Breast epithelium (tissue), 4 donors: Measurements from ENCODE around the gene SPG7. TPM values are rescaled to one million over a fixed set of nuclear protein-coding genes. Genes with fewer than 3 reads are reported as not detected.

Source experiments
- DNase-seq, 2 donors: peaks; one replicate each; pipeline ENCODE4 v3.0.0-alpha.2; 2019; ENCODE audit warnings: low spot score in 2 of 2
- H3K27ac ChIP-seq, 2 donors: fragments of 200-600 bp; sonication (generic) in 1 of 2; one replicate each; pipeline ENCODE4 v1.5.1; 2016 to 2019; ENCODE audit warnings: mild to moderate bottlenecking in 1 of 2
- H3K27me3 ChIP-seq, 2 donors: fragments of 200-600 bp; sonication (generic) in 1 of 2; one replicate each; pipeline versions ENCODE4 v1.5.1 to v1.6.0; 2017 to 2019; ENCODE audit warnings: control low read depth in 1 of 2, mild to moderate bottlenecking in 1 of 2
- H3K36me3 ChIP-seq: fragments of 200-600 bp; one replicate; pipeline ENCODE4 v1.5.1; 2019
- H3K4me1 ChIP-seq, 2 donors: fragments of 200-600 bp; sonication (generic); one replicate each; pipeline ENCODE4 v1.5.1; 2016 to 2019; ENCODE audit warnings: control low read depth in 1 of 2
- H3K4me3 ChIP-seq, 3 donors: fragments of 200-600 bp; sonication (generic); 1 replicate in 2 of 3; 2 replicates in 1 of 3; pipeline ENCODE4 v1.5.1; 2016 to 2019; ENCODE audit warnings: mild to moderate bottlenecking in 3 of 3, moderate library complexity in 2 of 3
- H3K9me3 ChIP-seq, 2 donors: fragments of 200-600 bp; sonication (generic) in 1 of 2; one replicate each; pipeline ENCODE4 v1.5.1; 2016 to 2019; ENCODE audit warnings: control low read depth in 1 of 2
- CTCF ChIP-seq, 3 donors: fragments of 450-650 bp; IDR thresholded peaks; one replicate each; pipeline ENCODE4 v1.5.1; 2016 to 2017; ENCODE audit warnings: antibody characterized with exemption in 3 of 3, mild to moderate bottlenecking in 3 of 3, moderate library complexity in 3 of 3
- POLR2A ChIP-seq: fragments of 450-650 bp; IDR thresholded peaks from one replicate; pipeline ENCODE4 v1.6.1; 2016; ENCODE audit warnings: antibody characterized with exemption, mild to moderate bottlenecking, moderate library complexity
- POLR2AphosphoS5 ChIP-seq, 3 donors: sonication (generic); formaldehyde crosslinking; IDR thresholded peaks; one replicate each; pipeline ENCODE4 v1.6.1; 2017; ENCODE audit warnings: antibody characterized with exemption in 3 of 3
- intact Hi-C: fragments of 100-400 bp; cut with DNase I; formaldehyde crosslinking; loops from one replicate; pipeline ENCODE4 v1.15.1; 2023; ENCODE audit warnings: low total_unique reads
- total RNA-seq, 3 donors: library from RNA; depleted of rRNA; stranded (reverse); fragments of >200 nt; gene quantifications; one replicate each; pipeline ENCODE4 v1.1.0, GENCODE V29; 2016

Gene SPG7
- total RNA-seq, 3 donors from 2014 or later = 104 to 126 (median 118) TPM

GRCh38 chr16:89506791-89507191, 1.4 kb upstream of the SPG7 start:
- Histone ChIP-seq H3K4me1 (peaks cover 9 to 17% of the 10 kb centered on the region in 2 donors), H3K4me3 (peak overlapping the region; percentile 79 to 94 (median 80)), H3K36me3 (no peaks in the 10 kb centered on the region), H3K9me3 (no peaks in the 10 kb centered on the region), H3K27ac (peak overlapping the region in 1 of 2 donors; percentile 34), H3K27me3 (no peaks in the 10 kb centered on the region)
- TF ChIP-seq POLR2AphosphoS5 (IDR thresholded peaks at IDR 0.05) (no peak), POLR2A (no peak), CTCF (IDR thresholded peaks at IDR 0.05) (no peak)
- DNase-seq = no peak
- intact Hi-C loops = loop anchor here (10.0 kb wide), 1 partner anchor 48 kb away; no protein-coding TSS in a partner anchor

GRCh38 chr16:89507214-89507833, 879 bp upstream of the SPG7 start:
- Histone ChIP-seq H3K27ac (peak overlapping the region; percentile 87 to 93), H3K4me1 (peaks cover 9 to 17% of the 10 kb centered on the region in 2 donors), H3K36me3 (no peaks in the 10 kb centered on the region), H3K9me3 (no peaks in the 10 kb centered on the region), H3K4me3 (peak overlapping the region; percentile 79 to 94 (median 80)), H3K27me3 (no peaks in the 10 kb centered on the region)
- TF ChIP-seq CTCF (IDR thresholded peaks at IDR 0.05) (no peak), POLR2AphosphoS5 (IDR thresholded peaks at IDR 0.05) (no peak), POLR2A (no peak)
- intact Hi-C loops = loop anchor here (10.0 kb wide), 1 partner anchor 47 kb away; no protein-coding TSS in a partner anchor
- no peak for DNase-seq

GRCh38 chr16:89510526-89510925, 2.3 kb downstream of the SPG7 start:
- H3K27me3 ChIP-seq = no peaks in the 10 kb centered on the region
- no peaks in the 10 kb centered on the region for H3K9me3 ChIP-seq
- peaks cover 4% of the 10 kb centered on the region for H3K36me3 ChIP-seq
- intact Hi-C loops = no loop called here
- peaks cover 7 to 16% of the 10 kb centered on the region in 2 donors for H3K4me1 ChIP-seq
- no peak for TF ChIP-seq CTCF (IDR thresholded peaks at IDR 0.05)
- TF ChIP-seq POLR2AphosphoS5 (IDR thresholded peaks at IDR 0.05) = no peak
- TF ChIP-seq POLR2A = no peak
- no peak overlapping the region for H3K27ac ChIP-seq
- DNase-seq = no peak
- no peak overlapping the region for H3K4me3 ChIP-seq

GRCh38 chr16:89511374-89511773, 3.2 kb downstream of the SPG7 start:
- intact Hi-C loops = no loop called here
- no peaks in the 10 kb centered on the region for H3K27me3 ChIP-seq
- H3K27ac ChIP-seq = no peak overlapping the region
- H3K4me1 ChIP-seq = peaks cover 0 to 8% of the 10 kb centered on the region in 2 donors
- DNase-seq = no peak
- no peak for TF ChIP-seq POLR2A
- no peak for TF ChIP-seq POLR2AphosphoS5 (IDR thresholded peaks at IDR 0.05)
- no peak for TF ChIP-seq CTCF (IDR thresholded peaks at IDR 0.05)
- H3K9me3 ChIP-seq = no peaks in the 10 kb centered on the region
- no peak overlapping the region for H3K4me3 ChIP-seq
- H3K36me3 ChIP-seq = peaks cover 4% of the 10 kb centered on the region

- intact Hi-C loops = no loop called here
- peaks cover 0 to 8% of the 10 kb centered on the region in 2 donors for H3K4me1 ChIP-seq
- DNase-seq = no peak
- no peak overlapping the region for H3K27ac ChIP-seq
- no peak for TF ChIP-seq POLR2AphosphoS5 (IDR thresholded peaks at IDR 0.05)
- no peak for TF ChIP-seq CTCF (IDR thresholded peaks at IDR 0.05)
- no peak for TF ChIP-seq POLR2A
- no peak overlapping the region for H3K4me3 ChIP-seq
- H3K27me3 ChIP-seq = no peaks in the 10 kb centered on the region
- H3K9me3 ChIP-seq = no peaks in the 10 kb centered on the region
- peaks cover 4% of the 10 kb centered on the region for H3K36me3 ChIP-seq
These were observed 4.2 kb downstream of the SPG7 start for GRCh38 chr16:89512453-89512852.
